ENCODE measurements around the gene GNA15.
"Not testable (repeated sequence)": the region's sequence is repeated elsewhere in the genome, so short reads cannot be mapped to it uniquely, and the experiment has no call there.

DNA sequence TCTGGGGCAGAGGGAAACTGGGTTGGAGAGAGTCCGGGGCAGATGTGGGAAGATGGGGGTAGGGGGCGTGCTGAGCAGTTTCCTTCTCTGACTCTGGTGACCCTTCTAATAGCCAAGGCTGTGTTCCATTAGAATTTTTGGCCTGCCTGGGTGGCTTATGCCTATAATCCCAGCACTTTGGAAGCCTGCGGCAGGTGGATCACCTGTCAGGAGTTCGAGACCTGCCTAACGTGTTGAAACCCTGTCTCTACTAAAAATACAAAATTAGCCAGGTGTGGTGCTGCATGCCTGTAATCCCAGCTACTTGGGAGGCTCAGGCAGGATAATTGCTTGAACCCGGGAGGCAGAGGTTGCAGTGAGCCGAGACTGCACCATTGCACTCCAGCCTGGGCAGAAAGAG lies 67.1 kb downstream of the GNA15 start:
- TF ChIP-seq, protein P1, sequence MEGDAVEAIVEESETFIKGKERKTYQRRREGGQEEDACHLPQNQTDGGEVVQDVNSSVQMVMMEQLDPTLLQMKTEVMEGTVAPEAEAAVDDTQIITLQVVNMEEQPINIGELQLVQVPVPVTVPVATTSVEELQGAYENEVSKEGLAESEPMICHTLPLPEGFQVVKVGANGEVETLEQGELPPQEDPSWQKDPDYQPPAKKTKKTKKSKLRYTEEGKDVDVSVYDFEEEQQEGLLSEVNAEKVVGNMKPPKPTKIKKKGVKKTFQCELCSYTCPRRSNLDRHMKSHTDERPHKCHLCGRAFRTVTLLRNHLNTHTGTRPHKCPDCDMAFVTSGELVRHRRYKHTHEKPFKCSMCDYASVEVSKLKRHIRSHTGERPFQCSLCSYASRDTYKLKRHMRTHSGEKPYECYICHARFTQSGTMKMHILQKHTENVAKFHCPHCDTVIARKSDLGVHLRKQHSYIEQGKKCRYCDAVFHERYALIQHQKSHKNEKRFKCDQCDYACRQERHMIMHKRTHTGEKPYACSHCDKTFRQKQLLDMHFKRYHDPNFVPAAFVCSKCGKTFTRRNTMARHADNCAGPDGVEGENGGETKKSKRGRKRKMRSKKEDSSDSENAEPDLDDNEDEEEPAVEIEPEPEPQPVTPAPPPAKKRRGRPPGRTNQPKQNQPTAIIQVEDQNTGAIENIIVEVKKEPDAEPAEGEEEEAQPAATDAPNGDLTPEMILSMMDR (IDR thresholded peaks at IDR 0.05; ENCODE audit: insufficient read depth, low read length) = not testable (repeated sequence)
- not testable (repeated sequence) for TF ChIP-seq GABPA (IDR thresholded peaks at IDR 0.05; ENCODE audit: low read depth); POLR2AphosphoS5 (IDR thresholded peaks at IDR 0.05; ENCODE audit: low read depth); SPI1 (IDR thresholded peaks at IDR 0.05; ENCODE audit: borderline replicate concordance, low read depth)

Measured in HL-60 (cell line).